ENCODE measurements around the gene POC1A. TPM values are rescaled to one million over a fixed set of nuclear protein-coding genes. Genes with fewer than 3 reads are reported as not detected.

Gene POC1A
- total RNA-seq, 1 experiment from 2014 or later: 43.0 TPM

- H3K36me3 ChIP-seq (ENCODE audit: low read depth, low read length): peaks cover under 1% of the 10 kb centered on the region; the same call in 1 of the 2 replicates
- intact Hi-C loops (cut with micrococcal nuclease): no loop called here
- no peak overlapping the region for H3K27ac ChIP-seq (ENCODE audit: low read length)
- no peak overlapping the region for H3K4me2 ChIP-seq (ENCODE audit: low read length)
- H3K9me2 ChIP-seq (replicated peaks; ENCODE audit: low read length): no peaks in the 10 kb centered on the region
- no peaks in the 10 kb centered on the region for H3F3A ChIP-seq (ENCODE audit: low read length, unreplicated experiment)
- no peaks in the 10 kb centered on the region for H3K9me3 ChIP-seq (ENCODE audit: low read length)
- POLR2A ChIA-PET (ENCODE audit: unreplicated experiment): no interaction called here
- no TSS peak for BruUV-seq (replicated peaks)
- ATAC-seq (no peak), DNase-seq (no peak)
- no peak overlapping the region for H2AFZ ChIP-seq (ENCODE audit: low read length)
- TF ChIP-seq CTCF (conservative IDR thresholded peaks at IDR 0.05; ENCODE audit: low read depth, low read length) (no peak), EZH2 (IDR thresholded peaks at IDR 0.05; ENCODE audit: low read length, unreplicated experiment) (no peak), EZH2phosphoT487 (IDR thresholded peaks at IDR 0.05; ENCODE audit: borderline replicate concordance, low read length) (no peak)
- CTCF ChIA-PET: no interaction called here
- no peak overlapping the region for H3K4me3 ChIP-seq (ENCODE audit: low read length)
- no peak overlapping the region for H3K9ac ChIP-seq (ENCODE audit: low read length)
- H3K27me3 ChIP-seq (ENCODE audit: low read length): no peaks in the 10 kb centered on the region
- no peaks in the 10 kb centered on the region for H3K79me2 ChIP-seq (ENCODE audit: low read length)
- H3K4me1 ChIP-seq (ENCODE audit: insufficient read depth, low read length): peaks cover 16% of the 10 kb centered on the region
- no peaks in the 10 kb centered on the region for H4K20me1 ChIP-seq (ENCODE audit: low read length)
Observed at GRCh38 chr3:52088445-52089367, 65.5 kb downstream of the POC1A start.

- Histone ChIP-seq H3K4me1 (ENCODE audit: insufficient read depth, low read length) (peaks cover 16% of the 10 kb centered on the region), H3K4me3 (ENCODE audit: low read length) (no peak overlapping the region), H3K79me2 (ENCODE audit: low read length) (no peaks in the 10 kb centered on the region), H3F3A (ENCODE audit: low read length, unreplicated experiment) (no peaks in the 10 kb centered on the region), H3K9ac (ENCODE audit: low read length) (no peak overlapping the region), H3K36me3 (ENCODE audit: low read depth, low read length) (no peaks in the 10 kb centered on the region; the same call in 1 of the 2 replicates), H4K20me1 (ENCODE audit: low read length) (no peaks in the 10 kb centered on the region), H3K9me3 (ENCODE audit: low read length) (no peaks in the 10 kb centered on the region), H2AFZ (ENCODE audit: low read length) (no peak overlapping the region), H3K27ac (ENCODE audit: low read length) (no peak overlapping the region), H3K4me2 (ENCODE audit: low read length) (no peak overlapping the region), H3K27me3 (ENCODE audit: low read length) (no peaks in the 10 kb centered on the region), H3K9me2 (replicated peaks; ENCODE audit: low read length) (no peaks in the 10 kb centered on the region)
- intact Hi-C loops (cut with micrococcal nuclease): no loop called here
- no peak for TF ChIP-seq EZH2 (IDR thresholded peaks at IDR 0.05; ENCODE audit: low read length, unreplicated experiment)
- TF ChIP-seq CTCF (conservative IDR thresholded peaks at IDR 0.05; ENCODE audit: low read depth, low read length): no peak
- TF ChIP-seq EZH2phosphoT487 (IDR thresholded peaks at IDR 0.05; ENCODE audit: borderline replicate concordance, low read length): no peak
- DNase-seq (no peak), ATAC-seq (no peak)
- BruUV-seq (replicated peaks): no TSS peak
- ChIA-PET POLR2A (ENCODE audit: unreplicated experiment) (interaction anchor here (0.7 kb wide), 1 partner anchor 14 kb away, joined by 5 read pairs; no protein-coding TSS in a partner anchor), CTCF (no interaction called here)
Observed at GRCh38 chr3:52087731-52088130, 66.5 kb downstream of the POC1A start.
